Neural progenitor cell (in vitro differentiated cells): Measurements from ENCODE around the gene SLC18A3.

ENCODE experiments used
- CTCF ChIP-seq: fragments of 200-600 bp; sonication (generic); IDR thresholded peaks from 2 replicates; pipeline ENCODE4 v1.5.1; 2017; ENCODE audit warnings: antibody characterized with exemption, mild to moderate bottlenecking
- EZH2phosphoT487 ChIP-seq: fragments of 200-600 bp; sonication (generic); IDR thresholded peaks from 2 replicates; pipeline ENCODE4 v1.6.1; 2017; ENCODE audit warnings: antibody characterized with exemption

DNA sequence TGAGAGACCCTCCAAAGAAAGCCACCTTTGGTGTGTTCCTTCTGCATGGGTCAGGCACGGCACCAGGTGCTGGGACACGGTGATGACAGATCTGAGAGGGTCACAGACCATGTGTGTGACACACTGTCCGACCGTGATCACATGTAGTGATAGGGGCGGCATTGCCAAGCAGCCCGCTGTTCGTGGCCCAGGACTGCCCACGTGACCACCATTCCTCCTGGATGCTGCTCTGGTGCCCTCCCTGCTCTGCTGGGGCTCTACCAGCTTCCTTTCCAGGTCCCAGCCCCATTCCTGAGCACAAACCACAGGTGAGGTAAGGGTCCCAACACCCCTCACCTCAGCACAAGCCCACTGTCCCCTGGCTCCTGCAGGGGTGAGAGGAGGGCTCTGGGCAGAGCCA, 10.1 kb upstream of the SLC18A3 start:
- no peak for TF ChIP-seq CTCF
- TF ChIP-seq EZH2phosphoT487 = no peak
